GM18873 (cell line): ENCODE results near the gene EXOSC3.

Experiments
- ATAC-seq: cut with Tn5 transposase; IDR thresholded peaks from one replicate; pipeline ENCODE4 v1.9.1; 2021; ENCODE audit warnings: mild to moderate bottlenecking, moderate library complexity, moderate number of reproducible peaks; ENCODE audit not compliant: unreplicated experiment, low FRiP score

The EXOSC3 gene

DNA sequence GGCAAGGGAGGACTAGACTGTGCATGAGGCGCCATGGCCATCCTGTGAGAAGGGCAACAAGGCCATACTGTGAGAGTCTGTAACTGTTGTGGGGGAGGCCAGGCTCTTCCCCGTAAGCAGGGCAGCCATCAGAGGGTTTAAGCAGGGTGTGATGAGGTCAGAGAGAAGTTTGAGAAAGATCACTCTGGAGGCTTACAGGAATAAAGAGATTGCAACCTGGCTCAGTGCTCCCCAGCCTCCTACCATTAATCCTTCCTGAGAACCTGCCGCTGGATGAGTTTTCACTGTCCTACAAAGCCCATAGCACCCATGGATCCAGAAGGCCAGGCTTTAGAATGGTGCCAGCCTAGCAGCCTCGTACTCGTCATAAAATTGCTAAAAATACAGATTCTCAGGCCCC is 45.6 kb downstream of the EXOSC3 start:
- no peak for ATAC-seq

GRCh38 chr9:37732952-37733351 is 51.9 kb downstream of the EXOSC3 start:
- no peak for ATAC-seq

GRCh38 chr9:37732086-37732741 is 52.6 kb downstream of the EXOSC3 start:
- ATAC-seq: no peak

GRCh38 chr9:37730839-37731238 is 54.0 kb downstream of the EXOSC3 start:
- no peak for ATAC-seq

GRCh38 chr9:37730256-37730655 is 54.6 kb downstream of the EXOSC3 start:
- no peak for ATAC-seq
